GM23338 (cell line): ENCODE results near the gene FOXP1. TPM values are rescaled to one million over a fixed set of nuclear protein-coding genes. Genes with fewer than 3 reads are reported as not detected.

ENCODE experiments used
- ATAC-seq: fragments of 200-7000 bp; cut with Tn5 transposase; 3 replicates; pipeline ENCODE4 v1.9.1; 2020
- DNase-seq: peaks from one replicate; pipeline ENCODE4 v3.0.0-alpha.2; 2015; ENCODE audit warnings: low spot score
- H2AFZ ChIP-seq: fragments of 200-600 bp; sonication (generic); 2 replicates; pipeline ENCODE4 v1.8.0; 2016; ENCODE audit warnings: antibody characterized with exemption, mild to moderate bottlenecking, moderate library complexity
- H3F3A ChIP-seq: fragments of 200-600 bp; sonication (generic); replicated peaks from 2 replicates; pipeline ENCODE4 v1.8.0; 2017; ENCODE audit warnings: antibody characterized with exemption, mixed run types, low read depth
- H3K27ac ChIP-seq: fragments of 200-600 bp; sonication (generic); 2 replicates; pipeline ENCODE4 v1.6.1; 2016; ENCODE audit warnings: low read depth
- H3K27me3 ChIP-seq: fragments of 200-600 bp; sonication (generic); 2 replicates; pipeline ENCODE4 v1.8.0; 2016; ENCODE audit warnings: mild to moderate bottlenecking, mixed run types, moderate library complexity; ENCODE audit not compliant: insufficient read depth
- H3K36me3 ChIP-seq: fragments of 200-600 bp; sonication (generic); 2 replicates; pipeline ENCODE4 v1.8.0; 2016; ENCODE audit warnings: mild to moderate bottlenecking; ENCODE audit not compliant: insufficient read depth
- H3K4me1 ChIP-seq: fragments of 200-600 bp; sonication (generic); 2 replicates; pipeline ENCODE4 v1.8.0; 2016; ENCODE audit warnings: mild to moderate bottlenecking, moderate library complexity; ENCODE audit not compliant: insufficient read depth
- H3K4me2 ChIP-seq: fragments of 200-600 bp; sonication (generic); 2 replicates; pipeline ENCODE4 v1.7.1; 2017; ENCODE audit warnings: mixed run types
- H3K4me3 ChIP-seq: fragments of 200-600 bp; sonication (generic); 2 replicates; pipeline ENCODE4 v1.6.1; 2016; ENCODE audit warnings: mixed run types
- H3K79me2 ChIP-seq: fragments of 200-600 bp; sonication (generic); replicated peaks from 2 replicates; pipeline ENCODE4 v1.8.0; 2017; ENCODE audit warnings: mild to moderate bottlenecking; ENCODE audit not compliant: insufficient read depth
- H3K9me2 ChIP-seq: fragments of 200-600 bp; sonication (generic); 2 replicates; pipeline ENCODE4 v1.8.0; 2017; ENCODE audit not compliant: insufficient read depth
- H4K20me1 ChIP-seq: fragments of 200-600 bp; sonication (generic); replicated peaks from 2 replicates; pipeline ENCODE4 v1.8.0; 2017; ENCODE audit warnings: mild to moderate bottlenecking; ENCODE audit not compliant: insufficient read depth
- H3K27ac Mint-ChIP-seq: 2 replicates; pipeline ENCODE4 v1.8.0; 2020; ENCODE audit warnings: inconsistent platforms, mild to moderate bottlenecking, moderate library complexity, mixed read lengths
- H3K27me3 Mint-ChIP-seq: 3 replicates; pipeline ENCODE4 v1.8.0; 2022; ENCODE audit warnings: low read depth, mild to moderate bottlenecking, moderate library complexity, mixed read lengths, inconsistent platforms; ENCODE audit not compliant: insufficient read depth, poor library complexity
- H3K36me3 Mint-ChIP-seq: 3 replicates; pipeline ENCODE4 v1.8.0; 2021; ENCODE audit warnings: low read depth, mild to moderate bottlenecking, inconsistent platforms, moderate library complexity, mixed read lengths
- H3K4me1 Mint-ChIP-seq: 3 replicates; pipeline ENCODE4 v1.8.0; 2020; ENCODE audit warnings: mild to moderate bottlenecking, inconsistent platforms, mixed read lengths
- H3K4me3 Mint-ChIP-seq: 3 replicates; pipeline ENCODE4 v1.8.0; 2021; ENCODE audit warnings: moderate library complexity, mild to moderate bottlenecking, inconsistent platforms, mixed read lengths
- H3K9me3 Mint-ChIP-seq: 3 replicates; pipeline ENCODE4 v1.8.0; 2020; ENCODE audit warnings: moderate library complexity, mild to moderate bottlenecking, inconsistent platforms, mixed read lengths
- CREB1 ChIP-seq: fragments of 250-450 bp; sonication (Bioruptor Pico); IDR thresholded peaks from 2 replicates; pipeline ENCODE4 v1.5.0; 2020; ENCODE audit warnings: low read depth, mild to moderate bottlenecking, moderate library complexity
- ETS1 ChIP-seq: IDR thresholded peaks from 2 replicates; pipeline ENCODE4 v1.6.1; 2016; ENCODE audit warnings: antibody characterized with exemption
- EZH2 ChIP-seq: fragments of 200-600 bp; sonication (generic); IDR thresholded peaks from one replicate; pipeline ENCODE4 v1.8.0; 2017; ENCODE audit warnings: antibody characterized with exemption, mild to moderate bottlenecking, low read depth; ENCODE audit not compliant: unreplicated experiment
- EZH2phosphoT487 ChIP-seq: fragments of 200-600 bp; sonication (generic); IDR thresholded peaks from one replicate; pipeline ENCODE4 v1.8.1; 2018; ENCODE audit warnings: antibody characterized with exemption; ENCODE audit not compliant: unreplicated experiment
- JUNB ChIP-seq: IDR thresholded peaks from one replicate; pipeline ENCODE4 v1.6.1; 2016; ENCODE audit warnings: antibody characterized with exemption; ENCODE audit not compliant: unreplicated experiment
- NANOG ChIP-seq: IDR thresholded peaks from 2 replicates; pipeline ENCODE4 v1.6.1; 2016; ENCODE audit warnings: antibody characterized with exemption, borderline replicate concordance
- POLR2AphosphoS5 ChIP-seq: IDR thresholded peaks from 2 replicates; pipeline ENCODE4 v1.6.1; 2016; ENCODE audit warnings: antibody characterized with exemption, low read depth
- STAT1 ChIP-seq: IDR thresholded peaks from one replicate; pipeline ENCODE4 v1.6.1; 2016; ENCODE audit warnings: antibody characterized with exemption; ENCODE audit not compliant: unreplicated experiment
- ZNF114 ChIP-seq: fragments of 250-450 bp; sonication (Bioruptor Pico); IDR thresholded peaks from 2 replicates; pipeline ENCODE4 v1.5.0; 2020; ENCODE audit warnings: mild to moderate bottlenecking, moderate library complexity
- ZNF331 ChIP-seq: fragments of 250-450 bp; sonication (Bioruptor Pico); IDR thresholded peaks from 2 replicates; pipeline ENCODE4 v1.5.0; 2020; ENCODE audit warnings: low read depth, mild to moderate bottlenecking, moderate library complexity
- ZNF462 ChIP-seq: fragments of 250-450 bp; sonication (Bioruptor Pico); IDR thresholded peaks from 2 replicates; pipeline ENCODE4 v1.5.0; 2020; ENCODE audit warnings: mild to moderate bottlenecking, moderate library complexity
- polyA plus RNA-seq: library from polyadenylated mRNA; unstranded; fragments of >200 nt; fragmentation: Nextera tagmentation; extraction: Ambion mirVana; gene quantifications from 2 replicates; pipeline ENCODE4 v1.2.1, GENCODE V29; 2016
- total RNA-seq: library from RNA; depleted of rRNA; stranded (reverse); fragments of >200 nt; shearing (Covaris generic); gene quantifications from 2 replicates; pipeline ENCODE4 v1.2.3, GENCODE V29; 2014
- TF ChIP-seq, protein P1 (sequence below): IDR thresholded peaks from one replicate; pipeline ENCODE4 v1.6.1; 2018; ENCODE audit warnings: antibody characterized with exemption; ENCODE audit not compliant: unreplicated experiment
- TF ChIP-seq, protein P2 (sequence below), 2 experiments: fragments of 200-600 bp in 1 of 2; sonication (generic) in 1 of 2; conservative IDR thresholded peaks; 2 replicates each; pipeline versions ENCODE4 v1.5.1 to v1.6.1; 2016 to 2017; ENCODE audit warnings: antibody characterized with exemption in 2 of 2, low read depth in 2 of 2, mild to moderate bottlenecking in 2 of 2, moderate library complexity in 1 of 2

Gene FOXP1
- total and polyA plus RNA-seq, 2 experiments from 2014 or later: 32.9 to 35.5 TPM

DNA sequence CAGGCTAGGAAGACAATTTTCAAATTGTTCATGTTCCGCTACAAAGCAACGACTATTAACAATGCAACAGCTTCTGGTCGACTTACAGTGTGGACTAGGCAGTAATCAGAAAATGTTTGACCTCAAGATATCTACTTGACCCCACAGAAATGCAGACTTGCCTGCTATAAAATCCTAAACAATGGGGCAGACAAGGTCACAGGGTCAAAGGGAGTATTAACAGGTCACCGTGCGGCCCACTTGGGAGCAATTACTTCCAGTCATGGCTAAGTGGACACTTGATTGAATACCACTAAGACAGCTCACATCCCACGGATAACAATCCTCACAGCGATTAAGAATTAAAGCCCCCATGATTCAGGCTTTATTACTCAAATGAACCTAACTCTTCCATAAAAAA is 58.9 kb downstream of the FOXP1 start:
- Histone ChIP-seq H3K27ac (no peak overlapping the region), H3F3A (no peaks in the 10 kb centered on the region), H4K20me1 (no peaks in the 10 kb centered on the region), H3K36me3 (no peaks in the 10 kb centered on the region), H3K4me3 (no peak overlapping the region), H2AFZ (no peak overlapping the region), H3K4me1 (peaks cover 16% of the 10 kb centered on the region), H3K79me2 (no peaks in the 10 kb centered on the region), H3K9me2 (peaks cover 3% of the 10 kb centered on the region; the same call in 1 of the 2 replicates), H3K27me3 (no peaks in the 10 kb centered on the region), H3K4me2 (no peak overlapping the region)
- TF ChIP-seq NANOG (no peak), CREB1 (CRISPR knock-in tag) (no peak), EZH2phosphoT487 (no peak), ZNF331 (CRISPR knock-in tag) (no peak), ETS1 (no peak), JUNB (no peak), ZNF114 (no peak), POLR2AphosphoS5 (no peak), ZNF462 (no peak), EZH2 (no peak), STAT1 (no peak)
- TF ChIP-seq, protein P1, sequence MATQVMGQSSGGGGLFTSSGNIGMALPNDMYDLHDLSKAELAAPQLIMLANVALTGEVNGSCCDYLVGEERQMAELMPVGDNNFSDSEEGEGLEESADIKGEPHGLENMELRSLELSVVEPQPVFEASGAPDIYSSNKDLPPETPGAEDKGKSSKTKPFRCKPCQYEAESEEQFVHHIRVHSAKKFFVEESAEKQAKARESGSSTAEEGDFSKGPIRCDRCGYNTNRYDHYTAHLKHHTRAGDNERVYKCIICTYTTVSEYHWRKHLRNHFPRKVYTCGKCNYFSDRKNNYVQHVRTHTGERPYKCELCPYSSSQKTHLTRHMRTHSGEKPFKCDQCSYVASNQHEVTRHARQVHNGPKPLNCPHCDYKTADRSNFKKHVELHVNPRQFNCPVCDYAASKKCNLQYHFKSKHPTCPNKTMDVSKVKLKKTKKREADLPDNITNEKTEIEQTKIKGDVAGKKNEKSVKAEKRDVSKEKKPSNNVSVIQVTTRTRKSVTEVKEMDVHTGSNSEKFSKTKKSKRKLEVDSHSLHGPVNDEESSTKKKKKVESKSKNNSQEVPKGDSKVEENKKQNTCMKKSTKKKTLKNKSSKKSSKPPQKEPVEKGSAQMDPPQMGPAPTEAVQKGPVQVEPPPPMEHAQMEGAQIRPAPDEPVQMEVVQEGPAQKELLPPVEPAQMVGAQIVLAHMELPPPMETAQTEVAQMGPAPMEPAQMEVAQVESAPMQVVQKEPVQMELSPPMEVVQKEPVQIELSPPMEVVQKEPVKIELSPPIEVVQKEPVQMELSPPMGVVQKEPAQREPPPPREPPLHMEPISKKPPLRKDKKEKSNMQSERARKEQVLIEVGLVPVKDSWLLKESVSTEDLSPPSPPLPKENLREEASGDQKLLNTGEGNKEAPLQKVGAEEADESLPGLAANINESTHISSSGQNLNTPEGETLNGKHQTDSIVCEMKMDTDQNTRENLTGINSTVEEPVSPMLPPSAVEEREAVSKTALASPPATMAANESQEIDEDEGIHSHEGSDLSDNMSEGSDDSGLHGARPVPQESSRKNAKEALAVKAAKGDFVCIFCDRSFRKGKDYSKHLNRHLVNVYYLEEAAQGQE: no peak
- TF ChIP-seq, protein P2, sequence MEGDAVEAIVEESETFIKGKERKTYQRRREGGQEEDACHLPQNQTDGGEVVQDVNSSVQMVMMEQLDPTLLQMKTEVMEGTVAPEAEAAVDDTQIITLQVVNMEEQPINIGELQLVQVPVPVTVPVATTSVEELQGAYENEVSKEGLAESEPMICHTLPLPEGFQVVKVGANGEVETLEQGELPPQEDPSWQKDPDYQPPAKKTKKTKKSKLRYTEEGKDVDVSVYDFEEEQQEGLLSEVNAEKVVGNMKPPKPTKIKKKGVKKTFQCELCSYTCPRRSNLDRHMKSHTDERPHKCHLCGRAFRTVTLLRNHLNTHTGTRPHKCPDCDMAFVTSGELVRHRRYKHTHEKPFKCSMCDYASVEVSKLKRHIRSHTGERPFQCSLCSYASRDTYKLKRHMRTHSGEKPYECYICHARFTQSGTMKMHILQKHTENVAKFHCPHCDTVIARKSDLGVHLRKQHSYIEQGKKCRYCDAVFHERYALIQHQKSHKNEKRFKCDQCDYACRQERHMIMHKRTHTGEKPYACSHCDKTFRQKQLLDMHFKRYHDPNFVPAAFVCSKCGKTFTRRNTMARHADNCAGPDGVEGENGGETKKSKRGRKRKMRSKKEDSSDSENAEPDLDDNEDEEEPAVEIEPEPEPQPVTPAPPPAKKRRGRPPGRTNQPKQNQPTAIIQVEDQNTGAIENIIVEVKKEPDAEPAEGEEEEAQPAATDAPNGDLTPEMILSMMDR (conservative IDR thresholded peaks at IDR 0.05; ENCODE audit: low read depth in 2 of 2): no peak
- H3K27me3 Mint-ChIP-seq: peaks cover 1% of the 10 kb centered on the region
- no peak overlapping the region for H3K4me3 Mint-ChIP-seq
- DNase-seq: no peak
- H3K4me1 Mint-ChIP-seq: peaks cover 32% of the 10 kb centered on the region
- ATAC-seq: no peak
- H3K27ac Mint-ChIP-seq: no peak overlapping the region
- H3K36me3 Mint-ChIP-seq: no peaks in the 10 kb centered on the region
- no peaks in the 10 kb centered on the region for H3K9me3 Mint-ChIP-seq
